HG02678 (cell line): ENCODE measurements around the gene H2AZ2.
A peak's percentile ranks its signal among the peaks of the same experiment; 100 is the strongest.
"Not testable (repeated sequence)": the region's sequence is repeated elsewhere in the genome, so short reads cannot be mapped to it uniquely, and the experiment has no call there.

ENCODE experiments used
- ATAC-seq: cut with Tn5 transposase; IDR thresholded peaks from one replicate; pipeline ENCODE4 v1.9.1; 2021; ENCODE audit warnings: mild to moderate bottlenecking, moderate library complexity; ENCODE audit not compliant: unreplicated experiment

The H2AZ2 gene

DNA sequence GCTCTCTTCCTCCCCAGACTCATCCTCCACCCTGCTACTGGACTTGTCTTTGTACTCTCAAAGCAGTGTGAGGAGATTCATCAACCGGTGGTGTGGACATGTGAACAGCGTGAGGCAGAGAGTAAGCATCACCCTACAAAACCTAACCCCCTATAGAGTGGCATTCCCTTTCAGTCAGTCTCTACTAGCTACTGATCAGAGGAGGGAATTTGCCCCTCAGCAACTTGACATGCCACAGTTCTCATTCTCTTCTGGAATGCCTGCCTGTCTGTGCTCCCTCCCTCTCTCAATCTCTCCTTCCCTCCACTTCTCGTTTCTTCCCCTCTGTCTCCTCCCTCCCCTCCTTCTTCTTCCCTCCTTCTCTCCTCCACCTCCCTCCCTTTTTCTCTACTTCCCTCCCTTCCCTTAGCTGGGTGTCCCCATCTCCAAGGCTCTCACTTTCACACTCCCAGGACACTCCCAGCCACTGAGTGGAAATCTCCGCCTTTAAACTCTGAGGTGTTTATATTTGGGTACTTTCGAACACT, 24.6 kb downstream of the H2AZ2 start:
- ATAC-seq: no peak

DNA sequence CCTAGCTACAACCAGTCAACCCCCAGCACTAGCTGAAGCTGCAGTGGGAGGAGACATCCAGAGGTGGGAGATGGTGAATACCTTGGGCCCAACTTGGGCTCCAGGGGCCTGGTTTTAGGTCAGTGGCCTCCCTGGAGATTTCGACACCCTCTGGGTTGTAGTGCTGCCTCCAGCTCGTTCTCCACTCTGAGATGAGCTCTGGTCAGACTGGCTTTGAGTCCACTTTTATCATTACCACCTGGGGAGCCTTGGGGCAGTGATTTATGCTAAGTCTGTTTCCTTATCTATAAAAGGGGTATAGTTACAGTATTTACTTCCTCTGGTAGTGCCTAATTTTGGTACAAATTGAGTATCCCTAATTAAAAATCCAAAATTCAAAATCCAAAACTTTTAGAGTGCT, 28.6 kb downstream of the H2AZ2 start:
- no peak for ATAC-seq

DNA sequence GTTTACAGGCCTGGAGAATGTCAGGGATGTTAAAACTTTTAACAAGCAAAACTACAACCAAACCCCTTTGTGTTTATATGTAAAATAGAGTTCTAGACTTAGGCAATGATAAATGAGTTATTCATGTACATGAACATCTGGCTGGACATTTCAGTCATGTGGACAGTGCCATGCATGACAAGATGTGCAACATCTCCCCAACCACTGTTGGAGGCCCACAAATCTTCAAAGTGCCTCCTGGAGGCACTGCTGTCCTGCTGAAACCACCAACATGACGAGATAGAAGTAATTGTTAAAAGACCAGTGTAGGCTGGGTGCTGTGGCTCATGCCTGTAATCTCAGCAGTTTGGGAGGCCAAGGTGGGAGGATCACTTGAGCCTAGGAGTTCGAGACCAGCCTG, 33.0 kb downstream of the H2AZ2 start:
- no peak for ATAC-seq

DNA sequence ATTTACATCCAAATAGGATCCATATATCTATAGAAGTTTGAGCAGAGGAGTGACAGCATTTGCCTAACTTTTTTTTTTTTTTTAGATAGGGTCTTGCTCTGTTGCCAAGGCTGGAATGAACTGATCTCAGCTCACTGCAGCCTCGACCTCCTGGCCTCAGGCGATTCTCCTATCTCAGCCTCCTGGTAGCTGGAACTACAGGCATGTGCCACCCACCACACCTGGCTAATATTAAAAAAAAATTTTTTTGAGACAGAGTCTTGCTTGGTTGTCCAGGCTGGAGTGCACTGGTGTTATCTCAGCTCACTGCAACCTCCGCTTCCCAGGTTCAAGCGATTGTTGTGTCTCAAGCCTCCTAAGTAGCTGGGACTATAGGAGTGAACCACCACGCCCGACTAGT, 36.3 kb downstream of the H2AZ2 start:
- ATAC-seq: no peak

DNA sequence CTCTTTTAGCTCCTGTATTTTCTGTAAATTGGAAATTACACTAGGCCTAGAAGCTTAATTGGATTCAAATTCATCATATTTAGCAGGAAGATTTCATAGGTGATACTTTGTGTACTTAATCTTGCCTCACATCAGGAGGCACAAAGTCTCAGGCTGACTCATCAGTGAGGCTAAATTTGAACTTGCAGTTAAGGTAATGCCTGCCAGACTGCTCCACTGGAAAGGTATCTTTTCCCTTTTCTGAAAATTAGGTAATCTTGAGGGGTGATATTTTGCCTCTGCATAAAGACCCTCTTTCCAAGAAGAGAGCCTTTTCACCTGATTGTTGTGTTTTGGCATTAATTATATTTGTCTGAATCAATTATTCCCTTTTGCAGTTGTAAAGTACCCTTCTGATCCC, 36.8 kb downstream of the H2AZ2 start:
- ATAC-seq: no peak

DNA sequence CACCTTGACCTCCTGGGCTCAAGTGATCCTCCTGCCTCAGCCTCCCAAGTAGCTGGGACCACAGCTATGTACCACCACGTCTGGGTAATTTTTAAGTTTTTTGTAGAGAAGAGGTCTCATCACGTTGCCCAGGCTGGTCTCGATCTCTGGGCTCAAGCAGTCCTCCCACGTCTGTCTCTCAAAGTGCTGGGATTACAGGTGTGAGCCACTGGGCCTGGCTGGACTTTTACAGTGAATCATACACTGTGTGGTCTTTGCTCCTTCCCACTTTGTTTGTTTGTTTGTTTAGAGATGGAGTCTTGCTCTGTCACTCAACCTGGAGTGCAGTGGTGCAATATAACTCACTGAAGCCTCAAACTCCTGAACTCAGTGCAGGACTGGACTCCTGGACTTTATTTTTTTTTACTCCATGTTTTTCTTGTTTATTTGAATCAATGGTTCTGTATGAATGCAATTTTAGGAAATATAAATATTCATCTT, 38.9 kb downstream of the H2AZ2 start:
- ATAC-seq: no peak

DNA sequence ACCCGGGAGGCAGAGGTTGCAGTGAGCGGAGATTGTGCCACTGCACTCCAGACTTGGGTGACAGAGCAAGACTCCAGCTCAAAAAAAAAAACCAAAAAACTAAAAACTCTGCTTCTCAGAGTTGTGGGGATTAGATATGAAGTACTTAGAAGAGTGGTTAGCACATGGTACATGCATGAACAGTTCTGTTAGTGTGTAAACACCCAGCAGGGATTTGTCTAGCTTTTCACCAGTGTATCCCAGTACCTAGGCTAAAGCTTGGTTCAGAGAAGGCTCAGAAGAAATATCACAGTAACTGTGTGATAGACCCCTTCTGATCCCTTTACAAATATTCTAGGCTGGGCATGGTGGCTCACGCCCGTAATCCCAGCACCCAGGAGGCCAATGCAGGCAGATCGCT, 41.9 kb downstream of the H2AZ2 start:
- ATAC-seq: no peak

DNA sequence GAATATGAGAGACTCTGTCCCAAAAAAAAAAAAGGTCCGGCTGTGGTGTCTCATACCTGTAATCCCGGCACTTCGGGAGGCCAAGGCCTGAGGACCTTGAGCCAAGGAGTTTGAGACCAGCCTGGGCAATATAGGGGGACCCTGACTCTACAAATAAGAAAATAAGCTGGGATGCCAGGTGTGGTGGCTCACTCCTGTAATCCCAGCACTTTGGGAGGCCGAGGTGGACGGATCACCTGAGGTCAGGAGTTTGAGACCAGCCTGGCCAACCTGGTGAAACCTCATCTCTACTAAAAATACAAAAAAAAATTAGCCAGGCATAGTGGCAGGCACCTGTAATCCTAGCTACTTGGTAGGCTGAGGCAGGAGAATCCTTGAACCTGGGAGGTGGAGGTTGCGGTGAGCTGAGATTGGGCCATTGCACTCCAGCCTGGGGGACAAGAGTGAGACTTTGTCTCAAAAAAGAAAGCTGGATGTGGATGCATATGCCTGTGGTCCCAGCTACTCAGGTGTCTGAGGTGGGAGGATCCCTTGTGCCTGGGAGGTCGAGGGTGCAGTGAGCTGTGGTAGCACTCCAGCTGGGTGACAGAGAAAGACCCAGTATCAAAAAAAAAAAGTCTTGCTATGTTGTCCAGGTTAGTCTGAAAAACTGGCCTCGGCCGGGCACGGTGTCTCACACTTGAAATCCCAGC, 43.9 kb downstream of the H2AZ2 start:
- ATAC-seq: not testable (repeated sequence)

DNA sequence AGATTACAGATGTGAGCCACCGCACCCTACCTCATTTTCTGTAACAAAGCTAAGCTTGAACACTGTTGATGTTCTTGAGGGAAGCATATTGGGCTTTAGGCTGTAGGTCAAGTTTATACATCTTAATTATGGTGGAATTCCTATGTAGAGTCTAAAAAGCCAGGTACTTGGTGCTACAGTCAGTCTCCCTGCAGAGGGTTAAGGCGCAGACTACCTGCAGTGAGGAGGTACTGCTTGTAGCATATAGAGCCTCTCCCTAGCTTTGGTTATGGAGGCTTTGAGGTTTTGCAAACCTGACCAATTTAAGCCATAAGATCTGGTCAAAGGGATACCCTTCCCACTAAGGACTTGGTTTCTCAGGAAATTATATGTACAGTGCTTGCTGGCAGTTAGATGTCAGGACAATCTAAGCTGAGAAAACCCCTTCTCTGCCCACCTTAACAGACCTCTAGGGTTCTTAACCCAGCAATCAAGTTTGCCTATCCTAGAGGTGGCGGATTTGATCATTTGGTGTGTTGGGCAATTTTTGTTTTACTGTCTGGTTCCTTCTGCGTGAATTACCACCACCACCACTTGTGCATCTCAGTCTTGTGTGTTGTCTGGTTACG, 45.4 kb downstream of the H2AZ2 start:
- no peak for ATAC-seq

DNA sequence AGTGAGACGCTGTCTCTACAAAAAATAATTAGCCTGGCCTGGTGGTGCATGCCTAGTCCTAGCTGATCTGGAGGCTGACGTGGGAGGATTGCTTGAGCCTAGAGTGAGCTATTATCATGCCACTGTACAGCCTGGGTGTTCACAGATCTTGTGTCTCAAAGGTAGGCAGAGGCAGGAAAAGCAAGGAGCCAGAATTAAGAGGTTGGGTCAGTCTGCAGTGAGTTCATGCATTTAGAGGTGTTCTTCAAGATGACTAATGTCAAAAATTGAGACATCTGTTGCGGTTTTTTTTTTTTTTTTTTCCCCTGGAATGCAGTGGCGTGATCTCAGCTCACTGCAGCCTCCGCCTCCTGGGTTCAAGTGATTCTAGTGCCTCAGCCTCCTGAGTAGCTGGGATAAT, 46.0 kb downstream of the H2AZ2 start:
- no peak for ATAC-seq

DNA sequence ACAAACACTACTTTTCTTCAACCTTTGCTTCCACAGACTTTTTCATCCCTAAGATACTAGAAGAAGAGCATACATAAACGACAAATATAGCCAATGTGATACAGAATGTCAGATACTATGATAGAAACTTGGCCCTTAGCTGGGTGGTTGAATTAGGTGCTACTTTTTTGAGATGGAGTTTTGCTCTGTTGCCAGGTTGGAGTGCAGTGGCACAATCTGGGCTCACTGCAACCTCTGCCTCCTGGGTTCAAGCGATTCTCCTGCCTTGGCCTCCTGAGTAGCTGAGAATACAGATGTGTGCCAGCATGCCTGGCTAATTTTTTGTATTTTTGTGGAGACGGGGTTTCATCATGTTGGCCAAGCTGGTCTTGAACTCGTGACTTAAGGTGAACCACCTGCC, 47.9 kb downstream of the H2AZ2 start:
- no peak for ATAC-seq

DNA sequence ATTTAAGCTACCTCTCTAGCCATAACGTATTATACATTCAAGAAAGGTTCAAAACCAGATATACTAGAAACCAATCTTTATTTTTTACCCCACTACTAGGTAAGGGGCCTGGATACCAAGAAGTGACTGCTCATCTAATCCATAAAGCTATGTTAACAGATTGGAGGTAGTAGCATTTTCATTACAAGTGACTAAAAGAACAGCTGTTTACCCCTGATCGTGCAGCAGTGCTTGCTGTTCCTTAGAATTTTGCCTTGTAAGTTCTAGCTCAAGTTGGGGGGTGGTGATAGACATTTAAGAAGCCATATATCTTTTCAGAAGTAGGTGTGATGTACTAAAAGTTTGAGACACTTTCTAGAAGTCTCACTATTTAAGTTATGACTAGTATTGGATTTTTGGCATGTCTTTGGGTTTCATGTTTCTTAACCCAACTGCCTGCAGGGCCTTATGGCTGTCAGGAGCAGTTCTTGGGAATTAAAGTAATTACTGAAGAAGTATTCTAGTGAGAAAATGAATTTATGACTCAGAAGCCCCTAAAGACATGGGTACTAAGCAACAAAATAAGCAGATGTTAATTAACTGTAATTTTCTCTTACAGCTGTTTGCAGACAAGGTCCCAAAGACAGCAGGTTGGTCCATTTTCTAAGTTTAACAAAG, 49.1 kb downstream of the H2AZ2 start:
- no peak for ATAC-seq

DNA sequence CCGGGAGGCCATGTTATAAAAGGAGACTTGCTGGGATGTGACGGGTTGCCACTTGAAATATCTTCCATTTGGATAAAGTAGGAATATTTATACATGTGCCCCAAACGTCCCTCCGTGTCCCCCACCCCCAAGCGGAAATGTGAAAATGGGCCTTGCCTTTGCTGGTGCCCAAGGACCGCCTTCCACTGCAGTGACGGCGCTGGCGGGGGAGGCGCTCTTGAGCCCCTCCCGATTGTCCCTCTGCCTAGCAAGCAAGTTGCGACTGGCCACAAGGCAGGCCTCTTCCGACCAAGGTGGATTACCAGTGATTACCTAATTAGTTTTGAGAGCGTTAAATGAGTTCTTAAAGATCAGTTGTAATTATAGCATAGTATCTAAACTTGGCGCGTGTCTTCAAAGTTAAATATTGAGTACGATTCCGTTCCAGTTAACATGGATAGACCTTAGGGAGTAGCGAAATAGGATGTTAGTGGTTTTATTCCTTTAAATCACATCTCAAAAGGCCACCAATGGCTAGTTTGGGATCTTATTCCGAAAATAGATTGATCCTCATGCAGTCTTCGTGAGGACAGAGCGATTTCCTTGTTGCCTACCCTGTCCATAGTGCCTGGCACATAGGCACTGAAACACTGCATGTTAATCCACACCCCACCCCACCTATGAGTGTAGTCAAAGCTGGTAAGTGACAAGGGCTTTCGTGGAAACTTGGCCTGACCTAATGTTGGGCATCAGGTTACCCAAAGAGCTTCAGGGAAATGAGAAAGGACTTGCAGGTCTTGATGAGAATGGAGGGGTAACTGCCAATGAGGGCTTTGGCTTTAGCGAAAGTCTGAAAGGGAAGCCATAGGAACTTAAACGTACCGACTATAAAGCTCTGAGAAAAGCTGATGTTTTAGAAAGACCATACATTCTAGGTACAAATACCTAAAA, 50.3 kb downstream of the H2AZ2 start:
- ATAC-seq: peak; percentile 50

DNA sequence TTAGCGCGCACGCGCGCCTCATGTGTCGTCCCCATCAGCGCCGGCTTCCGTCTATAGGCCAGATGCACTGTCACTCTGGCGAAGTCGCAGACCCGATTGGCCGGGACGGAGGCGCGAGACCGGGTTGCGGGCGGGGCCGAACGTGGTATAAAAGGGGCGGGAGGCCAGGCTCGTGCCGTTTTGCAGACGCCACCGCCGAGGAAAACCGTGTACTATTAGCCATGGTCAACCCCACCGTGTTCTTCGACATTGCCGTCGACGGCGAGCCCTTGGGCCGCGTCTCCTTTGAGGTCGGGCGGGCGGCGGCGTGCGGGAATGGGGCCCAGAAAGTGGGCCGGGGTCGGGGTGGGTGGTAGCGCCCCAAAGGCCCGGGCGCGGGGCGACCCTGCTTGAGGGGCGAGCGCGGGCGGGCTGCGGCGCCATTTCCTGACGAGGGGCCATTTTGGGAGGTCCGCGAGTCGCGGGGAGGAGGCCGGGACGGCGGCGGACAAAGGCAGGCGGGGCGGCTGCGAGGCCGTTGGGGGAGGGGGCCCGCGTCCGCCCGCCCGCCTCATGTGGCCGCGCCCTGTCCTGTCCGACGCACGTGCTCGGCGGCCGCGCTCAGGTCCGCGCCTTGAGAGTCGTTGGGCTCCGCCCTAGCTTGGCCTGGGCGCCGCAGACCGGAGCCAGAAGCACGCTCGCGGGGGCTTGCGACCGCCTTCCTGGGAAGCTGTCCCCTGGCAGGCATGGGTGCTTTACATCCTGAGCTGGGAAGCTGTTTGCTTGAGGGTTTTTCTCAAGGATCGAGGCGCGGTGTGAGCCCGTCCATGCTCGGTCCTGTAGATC, 51.2 kb downstream of the H2AZ2 start, which contains the start of gene PPIA:
TSS of gene PPIA (plus strand) at position 178 of the 825 bp plus-strand sequence. CDS start at position 222, 44 bp downstream.
- ATAC-seq: peak; percentile 87

DNA sequence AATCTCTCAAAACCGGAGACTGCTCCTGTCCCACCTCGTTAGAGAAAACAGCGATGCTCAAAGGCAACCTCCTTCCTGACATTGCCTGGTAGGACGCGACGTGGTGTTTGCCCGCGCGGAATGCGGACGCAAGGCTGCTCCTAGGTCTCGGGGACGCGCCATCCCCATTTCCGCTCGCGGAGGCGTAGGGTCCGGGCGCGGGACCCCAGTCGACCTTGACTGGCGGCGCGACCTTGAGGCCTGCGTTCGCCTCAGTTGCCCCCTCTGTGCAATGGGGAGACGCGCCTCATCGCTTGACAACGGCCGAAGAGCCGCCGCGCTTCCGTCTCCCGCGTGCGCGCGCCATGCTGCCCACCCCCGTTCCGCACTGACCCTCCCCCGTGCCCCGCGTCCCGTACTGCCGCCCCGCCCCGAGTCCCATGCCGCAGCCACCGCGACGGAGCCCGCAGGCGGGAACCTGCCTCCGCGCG, 51.8 kb downstream of the H2AZ2 start:
- no peak for ATAC-seq

DNA sequence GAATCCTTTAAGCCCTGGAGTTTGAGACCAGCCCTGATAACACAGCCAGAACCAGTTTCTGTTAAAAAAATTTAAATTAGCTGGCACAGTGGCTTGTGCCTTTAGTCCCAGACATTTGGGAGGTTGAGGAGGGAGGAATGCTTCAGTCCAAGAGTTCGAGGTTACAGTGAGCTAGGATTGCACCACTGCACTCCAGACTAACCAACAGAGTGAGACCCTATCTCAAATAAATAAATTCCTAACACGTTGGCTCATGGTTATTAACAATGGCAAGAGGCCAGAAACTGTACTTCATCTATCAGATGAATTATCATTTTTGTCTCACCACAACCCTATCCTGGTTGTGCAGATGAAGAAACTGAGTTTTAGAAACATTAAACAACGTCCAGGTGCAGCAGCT, 53.6 kb downstream of the H2AZ2 start:
- no peak for ATAC-seq

DNA sequence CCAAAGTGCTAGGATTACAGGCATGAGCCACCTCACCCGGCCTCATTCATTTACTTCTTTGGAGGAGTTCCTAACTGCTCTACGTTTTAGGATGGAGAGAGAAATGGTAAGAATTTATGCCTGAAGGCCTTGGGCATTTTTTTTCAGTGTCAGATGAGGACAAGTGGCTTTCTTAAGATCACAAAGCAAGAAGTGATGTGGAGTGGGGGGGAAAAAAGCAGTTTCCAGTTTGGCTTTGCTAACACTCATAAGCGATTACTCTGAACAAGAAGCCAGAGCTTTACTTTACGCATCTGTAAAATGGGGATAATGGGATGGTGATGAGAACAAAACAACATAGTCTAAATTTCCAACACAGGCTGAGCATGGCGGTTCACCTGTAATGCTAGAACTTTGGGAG, 54.0 kb downstream of the H2AZ2 start:
- no peak for ATAC-seq

DNA sequence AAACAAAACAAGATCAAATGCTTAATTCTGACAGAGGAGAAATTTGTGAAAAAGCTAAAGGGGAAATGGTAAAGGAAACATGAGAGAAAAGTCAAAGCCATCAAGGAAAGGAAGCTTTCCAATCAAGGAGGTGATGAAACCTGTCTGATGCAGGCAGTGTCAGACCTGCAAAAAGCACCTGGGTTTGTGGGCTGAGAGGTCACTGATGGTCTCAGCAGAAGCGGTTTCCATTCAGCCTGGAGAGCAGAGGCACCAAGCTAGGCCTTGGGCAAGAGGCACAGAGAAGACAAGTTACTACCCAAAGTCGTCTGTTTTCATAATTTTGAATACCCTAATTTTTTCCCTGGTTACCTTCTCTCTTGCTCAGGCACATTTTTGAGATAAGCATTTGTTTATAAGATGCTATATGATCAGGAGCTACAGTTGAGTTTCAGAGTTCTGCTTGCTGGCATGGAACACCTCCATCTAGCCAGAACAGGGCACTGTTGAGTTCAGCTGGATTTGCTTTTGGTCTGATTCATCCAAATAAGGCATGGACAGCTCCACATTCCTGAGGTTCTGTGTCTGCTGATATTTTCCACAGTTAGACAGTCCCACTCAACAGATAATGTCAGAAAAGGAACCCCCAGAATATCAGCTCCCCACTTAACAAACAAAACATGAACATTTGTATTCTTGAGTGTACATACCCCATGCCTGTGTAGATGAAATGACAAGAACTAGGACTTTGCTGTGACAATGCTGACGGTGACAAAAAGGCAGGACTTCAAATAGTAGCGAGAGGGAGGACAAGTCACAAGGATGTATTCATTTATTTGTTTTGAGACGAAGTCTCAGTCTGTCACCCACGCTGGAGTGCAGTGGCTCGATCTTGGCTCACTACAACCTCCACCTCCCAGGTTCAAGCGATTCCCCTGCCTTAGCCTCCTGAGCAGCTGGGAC, 56.3 kb downstream of the H2AZ2 start:
- ATAC-seq: no peak

DNA sequence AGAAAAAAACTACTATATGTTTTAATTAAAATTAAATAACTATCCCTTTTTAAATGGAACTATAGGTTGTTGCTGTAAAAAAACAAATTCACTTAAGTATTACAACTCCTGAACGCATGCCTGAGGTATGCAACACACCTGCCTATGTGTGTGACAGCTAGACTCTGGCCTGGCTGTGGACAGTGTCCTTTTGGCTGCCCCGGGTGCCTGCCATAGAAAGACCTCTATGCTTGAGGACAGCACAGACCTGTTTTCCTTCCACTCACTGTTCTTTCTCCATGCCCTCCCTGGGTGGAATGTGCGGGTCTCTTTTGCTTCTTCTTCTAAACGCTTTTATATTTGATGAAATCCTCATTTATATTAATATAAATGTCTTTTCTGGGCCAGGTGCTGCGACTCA, 57.9 kb downstream of the H2AZ2 start:
- ATAC-seq: no peak
